ENCODE results near the gene HHIPL1. TPM values are rescaled to one million over a fixed set of nuclear protein-coding genes. Genes with fewer than 3 reads are reported as not detected.

HHIPL1 gene
- polyA plus RNA-seq, 2 donors, result 0.14 to 0.28 TPM

GRCh38 chr14:99663386-99664057, 18.6 kb downstream of the HHIPL1 start:
- no peak overlapping the region for H3K4me3 ChIP-seq (ENCODE audit: low read depth in 1 of 2, low read length in 2 of 2)
- peaks cover 0 to 8% of the 10 kb centered on the region in 2 donors for H3K27me3 ChIP-seq (ENCODE audit: control insufficient read depth in 1 of 2, insufficient read depth in 2 of 2, low read length in 2 of 2)
- H3K9me3 ChIP-seq (ENCODE audit: control insufficient read depth in 2 of 2, insufficient read depth in 1 of 2, low read depth in 1 of 2, low read length in 1 of 2), result peaks cover 0 to 4% of the 10 kb centered on the region in 2 donors
- no peak overlapping the region for H3K27ac ChIP-seq (ENCODE audit: low read depth in 2 of 2, low read length in 1 of 2)
- H3K36me3 ChIP-seq (ENCODE audit: control insufficient read depth in 2 of 2, insufficient read depth in 2 of 2, low read length in 1 of 2), result no peaks in the 10 kb centered on the region
- 79 to 87% methylated on average over 12 of the region's 12 CpGs for WGBS, 2 donors
- H3K4me1 ChIP-seq (ENCODE audit: control insufficient read depth in 2 of 2, insufficient read depth in 2 of 2, low read length in 1 of 2), result peaks cover 0 to 7% of the 10 kb centered on the region in 2 donors

- no peak overlapping the region for H3K4me3 ChIP-seq (ENCODE audit: low read depth in 1 of 2, low read length in 2 of 2)
- peaks cover 0 to 7% of the 10 kb centered on the region in 2 donors for H3K4me1 ChIP-seq (ENCODE audit: control insufficient read depth in 2 of 2, insufficient read depth in 2 of 2, low read length in 1 of 2)
- H3K9me3 ChIP-seq (ENCODE audit: control insufficient read depth in 2 of 2, insufficient read depth in 1 of 2, low read depth in 1 of 2, low read length in 1 of 2), result no peaks in the 10 kb centered on the region
- H3K27ac ChIP-seq (ENCODE audit: low read depth in 2 of 2, low read length in 1 of 2), result no peak overlapping the region
- H3K27me3 ChIP-seq (ENCODE audit: control insufficient read depth in 1 of 2, insufficient read depth in 2 of 2, low read length in 2 of 2), result peaks cover 0 to 3% of the 10 kb centered on the region in 2 donors
- no peaks in the 10 kb centered on the region for H3K36me3 ChIP-seq (ENCODE audit: control insufficient read depth in 2 of 2, insufficient read depth in 2 of 2, low read length in 1 of 2)
- WGBS, 2 donors, result 46 to 55% methylated on average over 8 of the region's 8 CpGs
Observed at GRCh38 chr14:99664058-99664936, 19.4 kb downstream of the HHIPL1 start.

DNA sequence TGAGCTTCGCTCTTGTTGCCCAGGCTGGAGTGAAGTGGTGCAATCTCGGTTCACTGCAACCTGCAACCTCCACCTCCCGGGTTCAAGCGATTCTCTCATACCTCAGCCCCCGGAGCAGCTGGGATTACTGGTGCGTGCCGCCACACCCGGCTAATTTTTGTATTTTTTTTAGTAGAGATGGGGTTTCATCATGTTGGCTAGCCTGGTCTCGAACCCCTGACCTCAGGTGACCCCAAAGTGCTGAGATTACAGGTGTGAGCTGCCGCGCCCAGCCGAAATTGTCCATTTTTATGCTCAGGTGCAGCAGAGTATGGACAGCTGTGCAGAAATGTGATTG, 20.0 kb downstream of the HHIPL1 start:
- H3K9me3 ChIP-seq (ENCODE audit: control insufficient read depth in 2 of 2, insufficient read depth in 1 of 2, low read depth in 1 of 2, low read length in 1 of 2), result no peaks in the 10 kb centered on the region
- no peaks in the 10 kb centered on the region for H3K27me3 ChIP-seq (ENCODE audit: control insufficient read depth in 1 of 2, insufficient read depth in 2 of 2, low read length in 2 of 2)
- no peak overlapping the region for H3K4me3 ChIP-seq (ENCODE audit: low read depth in 1 of 2, low read length in 2 of 2)
- H3K27ac ChIP-seq (ENCODE audit: low read depth in 2 of 2, low read length in 1 of 2), result no peak overlapping the region
- 77 to 81% methylated on average over 12 of the region's 12 CpGs for WGBS, 2 donors
- H3K36me3 ChIP-seq (ENCODE audit: control insufficient read depth in 2 of 2, insufficient read depth in 2 of 2, low read length in 1 of 2), result no peaks in the 10 kb centered on the region
- peaks cover 0 to 4% of the 10 kb centered on the region in 2 donors for H3K4me1 ChIP-seq (ENCODE audit: control insufficient read depth in 2 of 2, insufficient read depth in 2 of 2, low read length in 1 of 2)

DNA sequence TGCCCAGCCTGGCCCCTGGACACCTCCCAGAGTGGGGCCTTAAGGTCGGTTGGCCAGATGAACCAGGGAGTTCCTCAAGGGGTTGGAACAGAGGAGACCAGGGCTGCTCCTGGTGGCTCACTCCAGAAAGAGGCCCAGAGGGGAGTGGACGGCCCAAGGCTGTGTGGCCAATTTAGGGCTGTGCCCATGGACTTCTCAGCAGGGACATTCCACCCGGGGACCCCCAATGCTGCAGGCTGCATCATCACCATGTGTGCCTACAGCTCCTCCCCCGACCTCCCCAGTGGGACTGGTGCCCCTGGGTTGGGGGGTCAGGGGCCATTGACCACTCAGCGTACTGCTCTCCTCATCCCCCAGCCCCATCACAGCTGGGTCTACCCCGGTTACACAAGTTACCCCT, 21.6 kb downstream of the HHIPL1 start:
- no peaks in the 10 kb centered on the region for H3K27me3 ChIP-seq (ENCODE audit: control insufficient read depth in 1 of 2, insufficient read depth in 2 of 2, low read length in 2 of 2)
- H3K27ac ChIP-seq (ENCODE audit: low read depth in 2 of 2, low read length in 1 of 2), result no peak overlapping the region
- no peaks in the 10 kb centered on the region for H3K4me1 ChIP-seq (ENCODE audit: control insufficient read depth in 2 of 2, insufficient read depth in 2 of 2, low read length in 1 of 2)
- no peak overlapping the region for H3K4me3 ChIP-seq (ENCODE audit: low read depth in 1 of 2, low read length in 2 of 2)
- no peaks in the 10 kb centered on the region for H3K36me3 ChIP-seq (ENCODE audit: control insufficient read depth in 2 of 2, insufficient read depth in 2 of 2, low read length in 1 of 2)
- H3K9me3 ChIP-seq (ENCODE audit: control insufficient read depth in 2 of 2, insufficient read depth in 1 of 2, low read depth in 1 of 2, low read length in 1 of 2), result no peaks in the 10 kb centered on the region
- WGBS, 2 donors, result 63 to 67% methylated on average over 6 of the region's 6 CpGs

DNA sequence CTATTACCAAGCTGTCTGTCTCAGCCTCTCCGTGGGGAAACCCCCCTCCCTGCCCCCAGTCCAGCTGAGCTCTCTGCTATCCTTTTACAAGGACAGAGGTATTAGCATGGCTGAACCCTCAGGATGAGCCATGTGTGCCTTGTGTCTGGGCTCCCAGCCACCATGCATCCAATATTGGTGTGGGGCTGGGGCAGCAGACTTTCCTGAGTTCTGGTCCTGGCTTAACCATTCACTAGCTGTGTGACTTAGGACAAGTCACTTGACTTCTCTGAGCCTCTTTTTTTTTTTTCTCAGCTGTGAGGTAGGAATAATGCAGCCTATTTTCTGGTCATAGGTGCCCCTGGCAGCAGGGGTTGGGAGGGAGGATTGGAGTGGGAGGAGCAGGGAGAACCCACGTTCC, 22.1 kb downstream of the HHIPL1 start:
- Histone ChIP-seq H3K4me1 (ENCODE audit: control insufficient read depth in 2 of 2, insufficient read depth in 2 of 2, low read length in 1 of 2) (no peaks in the 10 kb centered on the region), H3K9me3 (ENCODE audit: control insufficient read depth in 2 of 2, insufficient read depth in 1 of 2, low read depth in 1 of 2, low read length in 1 of 2) (no peaks in the 10 kb centered on the region), H3K27me3 (ENCODE audit: control insufficient read depth in 1 of 2, insufficient read depth in 2 of 2, low read length in 2 of 2) (no peaks in the 10 kb centered on the region), H3K36me3 (ENCODE audit: control insufficient read depth in 2 of 2, insufficient read depth in 2 of 2, low read length in 1 of 2) (no peaks in the 10 kb centered on the region), H3K27ac (ENCODE audit: low read depth in 2 of 2, low read length in 1 of 2) (no peak overlapping the region), H3K4me3 (ENCODE audit: low read depth in 1 of 2, low read length in 2 of 2) (no peak overlapping the region)
- WGBS, 2 donors, result 43 to 62% methylated on average over 2 of the region's 2 CpGs

GRCh38 chr14:99667821-99668220, 22.9 kb downstream of the HHIPL1 start:
- Histone ChIP-seq H3K36me3 (ENCODE audit: control insufficient read depth in 2 of 2, insufficient read depth in 2 of 2, low read length in 1 of 2) (no peaks in the 10 kb centered on the region), H3K4me3 (ENCODE audit: low read depth in 1 of 2, low read length in 2 of 2) (no peak overlapping the region), H3K9me3 (ENCODE audit: control insufficient read depth in 2 of 2, insufficient read depth in 1 of 2, low read depth in 1 of 2, low read length in 1 of 2) (no peaks in the 10 kb centered on the region), H3K27me3 (ENCODE audit: control insufficient read depth in 1 of 2, insufficient read depth in 2 of 2, low read length in 2 of 2) (no peaks in the 10 kb centered on the region), H3K4me1 (ENCODE audit: control insufficient read depth in 2 of 2, insufficient read depth in 2 of 2, low read length in 1 of 2) (no peaks in the 10 kb centered on the region), H3K27ac (ENCODE audit: low read depth in 2 of 2, low read length in 1 of 2) (no peak overlapping the region)
- WGBS, 2 donors, result 83 to 85% methylated on average over 9 of the region's 9 CpGs

GRCh38 chr14:99668307-99669295, 23.7 kb downstream of the HHIPL1 start:
- H3K9me3 ChIP-seq (ENCODE audit: control insufficient read depth in 2 of 2, insufficient read depth in 1 of 2, low read depth in 1 of 2, low read length in 1 of 2), result no peaks in the 10 kb centered on the region
- H3K4me3 ChIP-seq (ENCODE audit: low read depth in 1 of 2, low read length in 2 of 2), result no peak overlapping the region
- H3K36me3 ChIP-seq (ENCODE audit: control insufficient read depth in 2 of 2, insufficient read depth in 2 of 2, low read length in 1 of 2), result no peaks in the 10 kb centered on the region
- 78 to 83% methylated on average over 25 to 27 of the region's 27 CpGs for WGBS, 2 donors
- H3K27me3 ChIP-seq (ENCODE audit: control insufficient read depth in 1 of 2, insufficient read depth in 2 of 2, low read length in 2 of 2), result no peaks in the 10 kb centered on the region
- H3K27ac ChIP-seq (ENCODE audit: low read depth in 2 of 2, low read length in 1 of 2), result no peak overlapping the region
- no peaks in the 10 kb centered on the region for H3K4me1 ChIP-seq (ENCODE audit: control insufficient read depth in 2 of 2, insufficient read depth in 2 of 2, low read length in 1 of 2)

DNA sequence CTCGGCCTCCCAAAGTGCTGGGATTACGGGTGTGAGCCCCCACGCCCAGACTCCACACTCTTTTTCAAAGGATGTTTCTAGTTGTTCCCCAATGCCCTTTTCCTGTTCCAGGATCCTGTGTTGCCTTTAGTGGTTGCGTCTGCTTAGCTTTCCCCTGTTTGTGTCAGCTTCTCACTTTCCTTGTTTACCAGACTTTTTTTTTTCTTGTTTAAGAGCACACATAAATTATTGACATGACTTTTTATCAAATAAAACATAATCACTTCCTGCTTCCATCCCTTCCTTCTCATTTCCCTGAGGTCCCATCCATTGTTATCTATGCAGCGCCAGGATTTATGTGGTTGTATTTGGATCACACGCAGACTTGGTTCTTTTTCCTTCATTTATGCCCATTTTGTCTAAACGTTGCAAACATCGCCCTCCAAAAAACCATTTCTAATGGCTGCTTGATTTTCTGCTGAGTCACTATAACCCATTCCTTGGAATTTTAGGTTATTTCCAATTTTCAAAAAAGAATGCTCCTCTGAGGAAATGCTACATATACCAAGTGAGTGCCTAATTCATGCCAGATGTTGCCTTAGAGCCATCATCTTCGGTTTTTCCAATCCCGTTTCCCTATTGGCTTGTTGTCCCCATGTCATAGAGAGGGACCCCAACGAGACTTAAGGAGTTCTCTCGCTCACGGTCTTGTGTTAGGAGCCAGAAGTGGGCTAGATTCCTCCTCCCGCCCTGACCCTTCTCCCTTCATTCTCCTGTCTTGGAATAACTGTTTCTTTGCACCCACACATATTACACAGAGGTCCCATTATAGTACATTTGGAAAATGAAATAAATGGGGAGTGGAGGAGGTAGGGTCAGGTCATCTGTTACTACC, 25.7 kb downstream of the HHIPL1 start:
- Histone ChIP-seq H3K27me3 (ENCODE audit: control insufficient read depth in 1 of 2, insufficient read depth in 2 of 2, low read length in 2 of 2) (no peaks in the 10 kb centered on the region), H3K27ac (ENCODE audit: low read depth in 2 of 2, low read length in 1 of 2) (no peak overlapping the region), H3K4me3 (ENCODE audit: low read depth in 1 of 2, low read length in 2 of 2) (no peak overlapping the region), H3K36me3 (ENCODE audit: control insufficient read depth in 2 of 2, insufficient read depth in 2 of 2, low read length in 1 of 2) (no peaks in the 10 kb centered on the region), H3K4me1 (ENCODE audit: control insufficient read depth in 2 of 2, insufficient read depth in 2 of 2, low read length in 1 of 2) (no peaks in the 10 kb centered on the region), H3K9me3 (ENCODE audit: control insufficient read depth in 2 of 2, insufficient read depth in 1 of 2, low read depth in 1 of 2, low read length in 1 of 2) (peaks cover 0 to 3% of the 10 kb centered on the region in 2 donors)
- WGBS, 2 donors, result 79 to 85% methylated on average over 14 of the region's 14 CpGs
